GM21526 (cell line): ENCODE data around the gene RPS10.
"Not testable (repeated sequence)": the region's sequence is repeated elsewhere in the genome, so short reads cannot be mapped to it uniquely, and the experiment has no call there.

Source experiments
- ATAC-seq: cut with Tn5 transposase; IDR thresholded peaks from one replicate; pipeline ENCODE4 v1.9.1; 2021; ENCODE audit warnings: moderate library complexity; ENCODE audit not compliant: unreplicated experiment, low FRiP score

Gene RPS10

DNA sequence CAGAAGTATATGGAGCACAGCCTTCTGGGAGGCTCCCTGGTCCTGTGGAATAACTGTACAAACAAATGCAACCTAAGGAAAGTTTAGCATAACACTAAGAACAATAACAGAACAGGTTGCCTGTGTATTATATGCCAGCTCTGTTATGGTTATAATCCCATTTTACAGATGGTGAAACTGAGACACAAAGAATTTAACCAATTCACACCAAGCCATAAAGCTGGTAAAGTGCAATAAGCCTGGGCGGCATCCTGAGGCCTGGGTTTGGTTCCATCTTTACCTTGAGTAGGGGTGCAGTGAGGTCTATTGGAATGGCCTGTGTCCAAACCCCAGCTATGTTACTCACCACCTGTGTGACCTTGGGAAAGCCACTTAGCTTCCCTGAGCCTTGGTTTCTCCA lies 25.3 kb upstream of the RPS10 start:
- ATAC-seq = no peak

DNA sequence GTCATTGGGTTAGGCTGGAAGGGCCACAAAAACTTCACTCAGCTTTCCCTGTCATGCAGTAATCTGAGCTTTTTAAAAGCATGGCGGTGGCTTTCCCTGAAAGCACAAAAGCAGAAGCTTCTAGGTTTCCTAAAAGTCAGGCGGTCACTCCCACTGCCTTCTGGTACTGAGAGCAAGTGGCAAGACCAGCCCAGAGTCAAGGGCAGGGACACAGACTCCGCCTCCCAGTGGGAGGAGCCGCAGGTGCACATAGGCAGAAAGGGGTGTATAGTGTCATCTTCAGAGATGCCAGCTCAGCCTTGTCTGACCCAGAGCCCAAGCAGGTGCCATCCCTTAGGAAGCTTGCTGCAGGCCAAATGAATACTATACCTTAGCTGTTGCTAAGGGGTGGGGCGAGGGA lies 22.0 kb upstream of the RPS10 start:
- no peak for ATAC-seq

- ATAC-seq = no peak
Observed at GRCh38 chr6:34447386-34447785, 21.5 kb upstream of the RPS10 start.

- ATAC-seq = no peak
Observed at GRCh38 chr6:34445313-34445860, 19.5 kb upstream of the RPS10 start.

- ATAC-seq = no peak
Observed at GRCh38 chr6:34441526-34441925, 15.7 kb upstream of the RPS10 start.

GRCh38 chr6:34439442-34439841 lies 13.6 kb upstream of the RPS10 start:
- no peak for ATAC-seq

DNA sequence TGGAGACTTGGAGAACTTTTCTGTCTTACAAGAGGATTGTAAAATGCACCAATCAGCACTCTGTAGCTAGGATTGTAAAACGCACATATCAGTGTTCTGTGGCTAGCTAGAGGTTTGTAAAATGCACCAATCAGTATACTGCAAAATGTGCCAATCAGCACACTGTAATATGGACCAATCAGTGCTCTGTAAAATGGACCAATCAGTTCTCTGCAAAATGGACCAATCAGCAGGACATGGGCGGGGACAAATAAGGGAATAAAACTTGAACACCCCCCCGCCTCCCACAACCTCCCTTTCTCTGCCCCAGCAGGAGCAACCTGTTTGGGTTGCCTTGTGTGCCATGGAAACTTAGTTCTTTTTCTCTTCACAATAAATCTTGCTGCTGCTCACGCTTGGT lies 12.8 kb upstream of the RPS10 start:
- no peak for ATAC-seq

DNA sequence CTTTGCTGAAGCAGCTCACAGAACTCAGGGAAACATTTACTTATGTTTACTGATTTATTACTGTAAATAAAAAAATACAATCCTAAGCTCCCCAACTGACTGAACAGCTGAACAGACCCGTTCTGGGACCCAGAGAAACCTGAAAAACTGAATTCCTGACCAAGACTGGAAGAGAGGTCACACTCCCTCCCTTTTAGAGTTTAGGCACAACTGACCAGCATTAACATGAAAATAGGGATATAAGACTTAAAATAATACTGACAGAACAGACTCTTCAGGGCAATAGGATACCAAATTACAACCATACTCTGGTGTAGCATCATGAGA lies 11.7 kb upstream of the RPS10 start:
- ATAC-seq = no peak

DNA sequence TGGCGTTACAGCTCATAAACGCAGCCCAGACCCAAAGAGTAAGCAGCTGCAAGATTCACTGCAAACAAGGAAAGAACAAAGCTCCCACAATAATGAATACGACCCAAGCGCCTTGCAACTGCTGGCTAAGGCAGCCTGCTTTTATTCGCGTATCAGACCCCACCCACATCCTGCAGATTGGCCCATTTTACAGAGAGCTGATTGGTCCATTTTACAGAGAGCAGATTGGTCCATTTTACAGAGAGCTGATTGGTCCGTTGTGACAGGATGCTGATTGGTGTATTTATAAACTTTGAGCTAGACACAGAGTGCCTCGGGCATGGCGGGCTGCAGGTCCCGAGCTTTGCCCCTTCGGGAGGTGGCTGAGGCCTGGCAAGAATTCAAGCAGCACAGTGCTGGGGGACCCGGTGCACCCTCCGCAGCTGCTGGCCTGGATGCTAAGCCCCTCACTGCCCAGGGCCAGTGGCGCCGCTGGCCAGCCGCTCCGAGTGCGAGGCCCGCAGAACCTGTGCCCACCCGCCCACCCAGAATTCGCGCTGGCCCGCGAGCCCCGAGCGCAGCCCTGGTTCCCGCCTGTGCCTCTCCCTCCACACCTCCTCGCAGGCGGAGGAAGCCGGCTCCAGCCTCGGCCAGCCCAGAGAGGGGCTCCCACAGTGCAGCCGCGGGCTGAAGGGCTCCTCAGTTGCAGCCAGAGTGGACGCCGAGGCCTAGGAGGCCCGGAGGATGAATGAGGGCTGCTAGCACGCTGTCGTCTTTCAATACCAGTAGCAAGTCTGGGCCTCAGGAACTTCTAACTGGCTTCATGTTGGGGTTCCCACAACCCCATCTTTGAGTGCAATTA lies 11.2 kb upstream of the RPS10 start:
- no peak for ATAC-seq

DNA sequence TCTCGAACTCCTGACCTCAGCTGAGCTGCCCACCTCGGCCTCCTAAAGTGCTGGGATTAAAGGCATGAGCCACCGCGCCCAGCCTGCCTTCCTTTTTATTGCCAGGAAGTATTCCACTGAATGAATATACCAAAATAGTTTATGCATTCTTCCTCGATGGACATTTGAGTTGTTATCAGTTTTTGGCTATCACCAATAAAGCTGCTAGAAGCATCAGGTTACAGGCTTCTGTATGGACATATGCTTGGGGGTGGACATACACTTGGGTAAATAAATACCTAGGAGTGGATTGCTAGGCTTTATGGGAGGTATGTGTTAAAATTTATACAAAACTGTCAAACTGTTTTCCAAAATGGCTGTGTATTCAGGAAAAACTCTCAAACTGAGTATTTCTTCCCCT lies 10.0 kb upstream of the RPS10 start:
- ATAC-seq = no peak

DNA sequence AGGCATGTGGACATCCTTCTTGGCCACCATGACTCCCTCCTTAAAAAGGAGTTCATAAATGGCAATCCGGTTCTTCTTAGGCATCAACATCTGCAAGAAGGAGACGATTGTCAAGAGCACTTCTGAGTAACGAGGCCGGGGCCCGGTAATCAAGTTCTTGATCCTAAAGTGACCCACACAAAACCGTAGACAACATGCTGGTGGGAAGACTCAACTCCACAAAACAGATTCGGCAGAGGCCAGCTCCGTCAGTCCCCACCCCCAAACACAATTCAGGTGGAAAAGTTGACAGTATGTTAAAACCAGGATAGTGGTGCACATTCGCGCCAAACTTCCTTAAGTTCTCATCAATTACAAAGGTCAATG lies 754 bp downstream of the RPS10 start:
- no peak for ATAC-seq

DNA sequence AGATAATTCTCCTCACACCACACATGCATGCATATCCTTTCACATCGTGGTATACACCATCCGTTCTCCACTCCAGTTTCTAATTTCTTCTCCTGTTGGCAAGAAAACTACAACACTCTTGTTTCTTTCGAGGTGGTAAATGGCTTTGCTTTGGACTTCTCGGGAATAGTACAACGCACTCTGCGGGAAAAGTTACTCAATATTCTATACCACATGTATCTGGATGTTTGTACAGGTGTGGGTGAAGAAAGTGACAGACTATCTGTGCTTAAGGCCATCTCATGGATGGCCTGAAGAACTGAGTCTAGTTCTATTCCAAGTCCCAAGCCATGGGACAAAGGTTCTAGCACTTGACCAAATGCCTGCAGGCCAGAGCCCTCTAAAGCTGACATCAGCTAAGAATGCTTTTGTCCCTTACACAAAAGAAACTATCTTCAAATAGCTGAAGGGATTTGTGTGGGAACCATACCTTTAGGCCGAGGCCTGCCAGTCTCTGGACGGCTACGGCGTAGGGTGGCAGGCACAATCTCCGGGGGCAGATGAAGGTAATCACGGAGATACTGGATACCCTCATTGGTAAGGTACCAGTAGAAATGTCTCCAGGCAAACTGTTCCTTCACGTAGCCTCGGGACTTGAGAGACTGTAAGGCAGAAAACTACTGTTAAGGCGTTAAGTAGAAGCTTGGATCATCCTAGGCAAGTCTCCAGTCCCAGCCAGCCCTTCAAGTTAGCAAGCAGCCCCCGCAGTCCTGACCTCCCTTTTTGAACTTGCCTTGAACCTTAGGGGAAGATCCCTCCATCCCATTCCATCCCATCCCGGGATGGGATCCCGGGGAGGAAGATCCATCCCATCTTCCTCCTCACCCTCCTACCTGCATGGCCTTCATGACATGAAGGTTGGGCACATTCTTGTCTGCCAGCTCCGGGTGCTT lies 1.4 kb downstream of the RPS10 start:
- ATAC-seq = no peak

GRCh38 chr6:34423254-34423653 lies 2.6 kb downstream of the RPS10 start:
- ATAC-seq = no peak

DNA sequence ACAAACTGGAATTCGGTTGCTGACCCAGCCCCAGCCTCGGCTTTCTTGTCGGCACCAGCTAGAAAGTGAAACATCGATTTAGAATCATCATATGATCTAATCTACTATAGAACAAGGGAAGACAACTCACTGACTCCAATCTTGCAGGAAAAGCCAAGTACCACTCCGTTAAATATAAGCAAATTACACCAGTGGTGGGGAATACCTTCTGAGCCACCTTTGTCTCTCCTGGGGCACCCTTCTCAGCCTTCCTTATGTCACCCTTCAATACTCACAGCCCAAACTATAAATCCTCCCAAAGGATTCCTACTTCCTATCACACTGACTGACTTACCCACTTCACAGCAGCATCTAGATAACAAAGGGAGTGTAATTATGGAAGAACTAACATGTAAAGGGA lies 7.5 kb downstream of the RPS10 start:
- no peak for ATAC-seq

DNA sequence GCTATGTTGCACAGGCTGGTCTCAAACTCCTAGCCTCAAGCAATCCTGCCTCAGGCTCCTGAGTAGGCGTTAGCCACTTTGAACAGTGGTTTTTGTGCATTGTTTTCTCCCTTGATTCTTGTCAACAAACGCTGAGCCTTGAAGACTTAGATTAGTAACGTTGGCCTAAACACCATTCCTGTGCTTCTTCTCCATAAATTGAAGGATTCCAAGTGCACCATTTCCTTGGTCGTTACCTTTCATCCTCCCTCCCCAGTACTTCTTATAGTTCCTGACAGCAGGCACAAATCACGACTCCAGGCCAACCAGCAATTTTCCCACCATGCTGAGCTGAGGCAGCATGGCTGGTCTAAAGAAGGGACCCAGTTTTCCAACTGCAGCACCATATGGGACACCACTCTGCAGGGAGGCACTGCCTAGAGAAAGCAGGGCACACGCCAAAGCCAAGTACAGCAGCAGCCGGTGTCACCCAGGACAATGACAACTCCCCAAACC lies 8.9 kb downstream of the RPS10 start:
- ATAC-seq = no peak

- no peak for ATAC-seq
Observed at GRCh38 chr6:34414999-34415858, 10.6 kb downstream of the RPS10 start.

- ATAC-seq = no peak
Observed at GRCh38 chr6:34412643-34413214, 13.1 kb downstream of the RPS10 start.

GRCh38 chr6:34412016-34412415 lies 13.9 kb downstream of the RPS10 start:
- no peak for ATAC-seq

DNA sequence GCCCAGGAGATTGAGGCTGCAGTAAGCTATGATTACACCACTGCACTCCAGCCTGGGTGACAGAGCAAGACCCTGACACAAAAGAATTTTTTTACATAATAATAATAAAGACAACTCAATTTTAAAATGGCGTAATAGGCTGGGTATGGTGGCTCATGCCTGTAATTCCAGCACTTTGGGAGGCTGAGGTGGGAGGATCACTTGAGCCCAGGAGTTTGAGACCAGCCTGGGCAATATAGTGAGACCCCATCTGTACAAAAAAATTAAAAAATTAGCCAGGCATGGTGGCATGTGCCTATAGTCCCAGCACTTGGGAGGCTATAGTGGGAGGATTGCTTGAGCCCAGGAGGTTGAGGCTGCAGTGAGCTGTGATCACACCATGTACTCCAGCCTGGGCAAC lies 18.0 kb downstream of the RPS10 start:
- not testable (repeated sequence) for ATAC-seq

- ATAC-seq = no peak
Observed at GRCh38 chr6:34396518-34396917, 29.4 kb downstream of the RPS10 start.
